H1 (cell line): ENCODE measurements around the gene ARMC12.

Experiments
- CTCF ChIP-seq, 3 experiments: IDR thresholded peaks; 1 replicate in 2 of 3; 2 replicates in 1 of 3; pipeline versions ENCODE4 v1.5.1 to v1.6.1; 2011; ENCODE audit warnings: low read length in 3 of 3, mild to moderate bottlenecking in 3 of 3, inconsistent platforms in 2 of 3, low read depth in 1 of 3, moderate library complexity in 1 of 3; ENCODE audit not compliant: insufficient read depth in 1 of 3; ENCODE audit errors: control extremely low read depth in 1 of 3
- EP300 ChIP-seq, 2 experiments: IDR thresholded peaks; 1 replicate in 1 of 2; 2 replicates in 1 of 2; pipeline ENCODE4 v1.6.1; 2011 to 2012; ENCODE audit warnings: low read depth in 2 of 2, low read length in 2 of 2, mild to moderate bottlenecking in 2 of 2, borderline replicate concordance in 1 of 2, inconsistent platforms in 1 of 2, moderate library complexity in 1 of 2
- JUN ChIP-seq: IDR thresholded peaks from 2 replicates; pipeline ENCODE4 v1.6.1; 2011; ENCODE audit warnings: low read depth, mild to moderate bottlenecking, improper control_type of control experiment, low read length
- JUND ChIP-seq: IDR thresholded peaks from 2 replicates; pipeline ENCODE4 v1.6.1; 2011; ENCODE audit warnings: mild to moderate bottlenecking, improper control_type of control experiment, low read length
- KDM5A ChIP-seq: fragments of 200-600 bp; IDR thresholded peaks from 2 replicates; pipeline ENCODE4 v1.7.1; 2012; ENCODE audit warnings: mild to moderate bottlenecking, low read length, inconsistent platforms, mixed read lengths
- POLR2A ChIP-seq, 2 experiments: IDR thresholded peaks; 1 replicate in 1 of 2; 2 replicates in 1 of 2; pipeline ENCODE4 v1.6.1; 2011; ENCODE audit warnings: low read depth in 2 of 2, low read length in 2 of 2, mild to moderate bottlenecking in 2 of 2; ENCODE audit errors: control extremely low read depth in 1 of 2
- POLR2AphosphoS5 ChIP-seq: IDR thresholded peaks from 2 replicates; pipeline ENCODE4 v1.6.1; 2011; ENCODE audit warnings: low read depth, low read length
- RFX5 ChIP-seq: IDR thresholded peaks from 2 replicates; pipeline ENCODE4 v1.6.1; 2011; ENCODE audit warnings: low read depth, low read length, improper control_type of control experiment, borderline replicate concordance
- SIN3A ChIP-seq, 2 experiments: IDR thresholded peaks in 1 of 2; conservative IDR thresholded peaks in 1 of 2; 2 replicates each; pipeline ENCODE4 v1.6.1; 2011 to 2012; ENCODE audit warnings: low read length in 2 of 2, improper control_type of control experiment in 1 of 2, low read depth in 1 of 2, mild to moderate bottlenecking in 1 of 2
- SP2 ChIP-seq: IDR thresholded peaks from 2 replicates; pipeline ENCODE4 v1.6.1; 2012; ENCODE audit warnings: mild to moderate bottlenecking, low read length, inconsistent platforms
- SRF ChIP-seq: IDR thresholded peaks from 2 replicates; pipeline ENCODE4 v1.6.1; 2011; ENCODE audit warnings: mild to moderate bottlenecking, low read depth, low read length, moderate library complexity
- TAF1 ChIP-seq: IDR thresholded peaks from 2 replicates; pipeline ENCODE4 v1.6.1; 2011; ENCODE audit warnings: mild to moderate bottlenecking, low read depth, low read length
- TCF12 ChIP-seq: IDR thresholded peaks from 2 replicates; pipeline ENCODE4 v1.6.1; 2011; ENCODE audit warnings: low read depth, mild to moderate bottlenecking, low read length
- TF ChIP-seq, protein P1 (sequence below): IDR thresholded peaks from 2 replicates; pipeline ENCODE4 v1.6.1; 2012; ENCODE audit warnings: low read length, inconsistent platforms

- no peak for TF ChIP-seq SRF
- TF ChIP-seq TAF1 = no peak
- TF ChIP-seq EP300 (IDR thresholded peaks at IDR 0.05; ENCODE audit: borderline replicate concordance in 1 of 2, low read depth in 2 of 2, low read length in 2 of 2) = no peak
- no peak for TF ChIP-seq POLR2A (IDR thresholded peaks at IDR 0.05; ENCODE audit: control extremely low read depth in 1 of 2, low read depth in 2 of 2, low read length in 2 of 2)
- no peak for TF ChIP-seq JUN
- TF ChIP-seq JUND = no peak
- TF ChIP-seq CTCF (IDR thresholded peaks at IDR 0.05; ENCODE audit: control extremely low read depth in 1 of 3, insufficient read depth in 1 of 3, low read depth in 1 of 3, low read length in 3 of 3) = no peak
- no peak for TF ChIP-seq SP2
- no peak for TF ChIP-seq TCF12
- TF ChIP-seq, protein P1, sequence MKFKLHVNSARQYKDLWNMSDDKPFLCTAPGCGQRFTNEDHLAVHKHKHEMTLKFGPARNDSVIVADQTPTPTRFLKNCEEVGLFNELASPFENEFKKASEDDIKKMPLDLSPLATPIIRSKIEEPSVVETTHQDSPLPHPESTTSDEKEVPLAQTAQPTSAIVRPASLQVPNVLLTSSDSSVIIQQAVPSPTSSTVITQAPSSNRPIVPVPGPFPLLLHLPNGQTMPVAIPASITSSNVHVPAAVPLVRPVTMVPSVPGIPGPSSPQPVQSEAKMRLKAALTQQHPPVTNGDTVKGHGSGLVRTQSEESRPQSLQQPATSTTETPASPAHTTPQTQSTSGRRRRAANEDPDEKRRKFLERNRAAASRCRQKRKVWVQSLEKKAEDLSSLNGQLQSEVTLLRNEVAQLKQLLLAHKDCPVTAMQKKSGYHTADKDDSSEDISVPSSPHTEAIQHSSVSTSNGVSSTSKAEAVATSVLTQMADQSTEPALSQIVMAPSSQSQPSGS = no peak
- no peak for TF ChIP-seq POLR2AphosphoS5
- TF ChIP-seq KDM5A = no peak
- no peak for TF ChIP-seq SIN3A (conservative IDR thresholded peaks at IDR 0.05 in 1 of 2, IDR thresholded peaks at IDR 0.05 in 1 of 2; ENCODE audit: low read depth in 1 of 2, low read length in 2 of 2)
- TF ChIP-seq RFX5 = no peak
Observed at GRCh38 chr6:35786810-35787209, 50.0 kb downstream of the ARMC12 start.
